Measurements from ENCODE around the gene TMEM151B.

The TMEM151B gene

DNA sequence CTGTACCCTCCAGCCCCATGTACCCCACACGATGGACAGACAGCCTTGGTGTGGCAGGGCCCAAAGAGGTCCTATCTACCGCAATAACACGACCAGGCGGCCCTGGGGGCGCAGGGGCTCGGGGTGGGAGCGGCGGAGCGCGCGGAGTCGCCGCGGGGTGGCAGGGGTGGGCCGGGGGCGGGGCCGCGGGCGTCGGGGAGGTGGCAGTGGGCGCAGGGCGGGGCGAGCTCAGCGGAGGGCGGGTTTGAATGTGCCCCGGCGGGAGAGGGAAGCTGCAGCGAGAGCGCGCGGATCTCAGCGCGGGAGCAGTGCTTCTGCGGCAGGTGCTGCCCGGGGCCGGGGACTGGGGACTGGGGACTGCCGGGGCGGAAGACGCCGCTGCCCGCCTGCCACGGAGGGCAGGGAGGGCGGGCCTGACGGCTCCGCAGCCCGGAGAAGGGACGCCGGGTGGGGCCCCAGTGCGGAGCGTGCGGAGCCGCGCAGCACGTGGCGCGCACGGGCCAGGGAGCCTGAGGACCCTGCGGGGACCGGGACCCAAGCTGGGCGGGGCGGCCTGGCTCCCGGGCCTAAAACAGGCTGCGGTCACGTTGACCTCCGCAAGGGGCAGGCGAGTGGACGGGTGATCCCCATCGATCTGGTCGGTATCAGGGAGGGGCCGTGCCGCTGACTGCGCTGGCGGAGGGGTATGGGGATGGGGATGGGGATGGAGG, 46.8 kb upstream of the TMEM151B start, which contains the start of gene SLC29A1:
Gene SLC29A1, plus strand, starts transcription at position 277 of the 710 bp plus-strand sequence. CDS start 3,719 bp downstream, outside the sequence.
- peak; percentile 72; the same call in 1 of the 2 replicates for TF ChIP-seq TAF1 (IDR thresholded peaks at IDR 0.05; ENCODE audit: borderline replicate concordance, insufficient read depth, low read length)
- TF ChIP-seq POLR2AphosphoS5 (IDR thresholded peaks at IDR 0.05; ENCODE audit: low read depth, low read length): peak; percentile 72; the same call in 1 of the 2 replicates
- no peak for TF ChIP-seq FOXP2 (optimal IDR thresholded peaks at IDR 0.05; ENCODE audit: borderline replicate concordance, extremely low read depth, extremely low read length, insufficient read depth)
- TF ChIP-seq SIN3A (IDR thresholded peaks at IDR 0.05; ENCODE audit: borderline replicate concordance, insufficient read depth, low read length): 0 out of 2 replicates have a peak, but pooled peaks have one; percentile 46
- TF ChIP-seq, protein P1, sequence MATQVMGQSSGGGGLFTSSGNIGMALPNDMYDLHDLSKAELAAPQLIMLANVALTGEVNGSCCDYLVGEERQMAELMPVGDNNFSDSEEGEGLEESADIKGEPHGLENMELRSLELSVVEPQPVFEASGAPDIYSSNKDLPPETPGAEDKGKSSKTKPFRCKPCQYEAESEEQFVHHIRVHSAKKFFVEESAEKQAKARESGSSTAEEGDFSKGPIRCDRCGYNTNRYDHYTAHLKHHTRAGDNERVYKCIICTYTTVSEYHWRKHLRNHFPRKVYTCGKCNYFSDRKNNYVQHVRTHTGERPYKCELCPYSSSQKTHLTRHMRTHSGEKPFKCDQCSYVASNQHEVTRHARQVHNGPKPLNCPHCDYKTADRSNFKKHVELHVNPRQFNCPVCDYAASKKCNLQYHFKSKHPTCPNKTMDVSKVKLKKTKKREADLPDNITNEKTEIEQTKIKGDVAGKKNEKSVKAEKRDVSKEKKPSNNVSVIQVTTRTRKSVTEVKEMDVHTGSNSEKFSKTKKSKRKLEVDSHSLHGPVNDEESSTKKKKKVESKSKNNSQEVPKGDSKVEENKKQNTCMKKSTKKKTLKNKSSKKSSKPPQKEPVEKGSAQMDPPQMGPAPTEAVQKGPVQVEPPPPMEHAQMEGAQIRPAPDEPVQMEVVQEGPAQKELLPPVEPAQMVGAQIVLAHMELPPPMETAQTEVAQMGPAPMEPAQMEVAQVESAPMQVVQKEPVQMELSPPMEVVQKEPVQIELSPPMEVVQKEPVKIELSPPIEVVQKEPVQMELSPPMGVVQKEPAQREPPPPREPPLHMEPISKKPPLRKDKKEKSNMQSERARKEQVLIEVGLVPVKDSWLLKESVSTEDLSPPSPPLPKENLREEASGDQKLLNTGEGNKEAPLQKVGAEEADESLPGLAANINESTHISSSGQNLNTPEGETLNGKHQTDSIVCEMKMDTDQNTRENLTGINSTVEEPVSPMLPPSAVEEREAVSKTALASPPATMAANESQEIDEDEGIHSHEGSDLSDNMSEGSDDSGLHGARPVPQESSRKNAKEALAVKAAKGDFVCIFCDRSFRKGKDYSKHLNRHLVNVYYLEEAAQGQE (IDR thresholded peaks at IDR 0.05; ENCODE audit: insufficient read depth in 1 of 2, low read depth in 2 of 2, low read length in 2 of 2): peak in 1 of 2 experiments; percentile 55; a peak in 1 of 4 replicates

DNA sequence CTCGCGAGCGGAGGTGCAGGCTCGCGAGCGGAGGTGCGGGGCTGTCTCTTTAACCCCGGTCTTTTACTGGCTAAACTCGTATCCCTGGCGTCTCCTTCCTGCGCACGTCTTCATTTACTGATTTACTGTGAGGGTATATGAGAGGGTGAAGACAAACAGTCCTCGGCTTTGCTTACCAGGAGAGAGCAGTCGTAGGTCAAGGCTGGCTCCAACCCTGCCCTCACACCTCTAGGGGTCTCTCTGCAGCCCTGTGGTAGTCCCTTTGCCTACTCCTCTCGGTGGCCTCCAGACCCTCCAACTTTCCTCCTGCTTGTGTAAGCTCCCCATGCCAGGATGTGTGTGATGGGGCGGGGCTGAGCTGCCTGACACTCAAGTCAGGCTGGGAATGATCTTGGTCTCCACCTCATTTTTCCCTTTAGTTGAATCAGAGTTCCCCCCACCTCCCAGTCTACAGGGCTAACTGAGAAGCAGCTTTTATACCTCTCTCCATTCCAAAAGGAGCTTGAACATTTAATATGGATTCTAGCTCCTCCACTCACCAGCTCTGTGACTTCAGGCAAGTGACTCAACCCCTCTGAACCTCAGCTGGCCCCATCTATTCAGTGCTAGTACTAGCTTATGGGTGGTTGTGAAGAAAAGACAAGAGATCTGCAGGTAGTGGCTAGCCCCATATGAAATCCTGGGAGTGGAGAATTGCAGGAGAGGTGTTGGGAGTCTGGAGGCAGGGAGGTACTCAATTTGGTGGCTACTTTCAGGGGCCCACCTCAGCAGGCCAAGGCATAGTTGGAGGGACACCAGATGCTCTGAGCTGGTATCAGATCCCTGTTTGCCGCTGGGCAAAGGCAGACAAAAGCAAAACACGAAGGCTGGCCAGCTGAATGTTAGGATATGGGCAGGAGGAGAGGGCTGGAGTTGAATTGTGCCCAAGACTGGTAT, 46.0 kb upstream of the TMEM151B start:
- peak; percentile 66; the same call in 1 of the 2 replicates for TF ChIP-seq TAF1 (IDR thresholded peaks at IDR 0.05; ENCODE audit: borderline replicate concordance, insufficient read depth, low read length)
- TF ChIP-seq, protein P1 (IDR thresholded peaks at IDR 0.05; ENCODE audit: insufficient read depth in 1 of 2, low read depth in 2 of 2, low read length in 2 of 2): no peak
- TF ChIP-seq SIN3A (IDR thresholded peaks at IDR 0.05; ENCODE audit: borderline replicate concordance, insufficient read depth, low read length): 0 out of 2 replicates have a peak, but pooled peaks have one; percentile 43
- peak; percentile 66 for TF ChIP-seq POLR2AphosphoS5 (IDR thresholded peaks at IDR 0.05; ENCODE audit: low read depth, low read length)
- TF ChIP-seq FOXP2 (optimal IDR thresholded peaks at IDR 0.05; ENCODE audit: borderline replicate concordance, extremely low read depth, extremely low read length, insufficient read depth): peak; percentile 48

DNA sequence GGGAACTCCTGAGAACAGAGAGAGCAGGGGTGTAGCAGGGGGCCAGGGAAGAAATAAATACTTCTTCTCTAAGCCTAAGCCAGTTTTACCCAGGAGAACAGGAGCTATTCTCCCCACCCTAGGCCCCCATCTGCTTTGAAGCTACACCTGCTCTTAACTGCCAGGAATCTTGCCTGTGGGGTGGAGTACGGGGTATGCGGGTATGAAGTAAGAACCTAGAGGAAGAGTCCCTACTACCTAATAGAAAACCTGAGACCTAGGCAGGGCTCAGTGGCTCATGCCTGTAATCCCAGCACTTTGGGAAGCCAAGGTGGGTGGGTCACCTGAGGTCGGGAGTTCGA, 45.3 kb upstream of the TMEM151B start:
- TF ChIP-seq FOXP2 (optimal IDR thresholded peaks at IDR 0.05; ENCODE audit: borderline replicate concordance, extremely low read depth, extremely low read length, insufficient read depth) (no peak), SIN3A (IDR thresholded peaks at IDR 0.05; ENCODE audit: borderline replicate concordance, insufficient read depth, low read length) (no peak), TAF1 (IDR thresholded peaks at IDR 0.05; ENCODE audit: borderline replicate concordance, insufficient read depth, low read length) (no peak), POLR2AphosphoS5 (IDR thresholded peaks at IDR 0.05; ENCODE audit: low read depth, low read length) (no peak)
- TF ChIP-seq, protein P1 (IDR thresholded peaks at IDR 0.05; ENCODE audit: insufficient read depth in 1 of 2, low read depth in 2 of 2, low read length in 2 of 2): no peak

DNA sequence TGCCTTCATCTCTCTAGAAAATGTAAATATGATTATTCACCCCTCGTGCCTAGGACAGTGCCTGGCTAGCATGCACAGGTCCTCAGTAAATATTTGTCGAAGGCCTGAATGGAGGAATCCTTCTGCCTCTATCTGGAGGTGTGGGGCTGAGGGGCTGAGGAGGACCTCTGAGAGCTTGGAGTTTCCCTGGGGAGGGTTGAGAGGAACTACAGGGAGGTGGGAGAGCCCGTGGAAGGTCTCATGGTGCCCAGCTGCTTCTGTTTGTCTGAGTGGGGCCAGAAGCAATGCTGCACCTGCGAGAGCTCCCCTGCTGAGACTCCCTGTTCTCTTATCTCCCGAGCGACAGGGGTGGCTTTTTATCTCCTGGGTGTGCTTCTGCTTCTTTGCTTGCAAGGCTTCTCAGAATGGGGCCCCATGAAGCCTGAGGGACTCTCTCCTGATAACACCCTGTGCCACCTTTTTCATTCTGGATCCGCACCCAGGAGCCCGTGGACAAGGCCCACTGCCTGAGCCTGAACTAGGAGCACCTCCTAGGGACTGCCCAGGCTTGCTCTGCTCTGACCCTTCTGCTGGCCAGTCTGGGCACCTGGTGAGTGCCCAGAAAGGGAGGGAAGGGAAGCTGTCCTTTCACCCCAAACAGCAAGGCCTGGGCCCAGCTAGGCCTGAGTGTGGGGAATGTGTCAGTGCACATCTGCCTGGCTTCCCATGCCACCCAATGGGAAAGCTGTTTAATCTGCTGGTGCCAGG, 44.5 kb upstream of the TMEM151B start:
- TF ChIP-seq FOXP2 (optimal IDR thresholded peaks at IDR 0.05; ENCODE audit: borderline replicate concordance, extremely low read depth, extremely low read length, insufficient read depth): no peak
- TF ChIP-seq POLR2AphosphoS5 (IDR thresholded peaks at IDR 0.05; ENCODE audit: low read depth, low read length): no peak
- TF ChIP-seq TAF1 (IDR thresholded peaks at IDR 0.05; ENCODE audit: borderline replicate concordance, insufficient read depth, low read length): no peak
- TF ChIP-seq SIN3A (IDR thresholded peaks at IDR 0.05; ENCODE audit: borderline replicate concordance, insufficient read depth, low read length): no peak
- TF ChIP-seq, protein P1 (IDR thresholded peaks at IDR 0.05; ENCODE audit: insufficient read depth in 1 of 2, low read depth in 2 of 2, low read length in 2 of 2): no peak

Data from PFSK-1 (cell line).